CD4-positive, alpha-beta T cell (primary cell): Measurements from ENCODE around the gene EPS8L3. TPM values are rescaled to one million over a fixed set of nuclear protein-coding genes. Genes with fewer than 3 reads are reported as not detected.

Experiments
- ATAC-seq: fragments of 200-7000 bp; cut with Tn5 transposase; one replicate; pipeline ENCODE4 v1.10.0; 2022; ENCODE audit warnings: mild to moderate bottlenecking; ENCODE audit not compliant: poor library complexity
- CTCF ChIA-PET: fragments of 350-600 bp; sonication (Branson Sonifier 250); formaldehyde crosslinking; loops from one replicate; lab custom pipeline; 2021; ENCODE audit warnings: antibody characterized with exemption, inconsistent platforms; lab: Charles Lee
- POLR2A ChIA-PET: fragments of 350-600 bp; sonication (Branson Sonifier 250); formaldehyde crosslinking; loops from one replicate; lab custom pipeline; 2021; ENCODE audit warnings: antibody characterized with exemption, inconsistent platforms; lab: Charles Lee
- DNase-seq, 14 experiments: peaks; one replicate each; pipeline ENCODE4 v3.0.0-alpha.2; 2013 to 2020; ENCODE audit warnings: mixed read lengths in 2 of 14
- H3K27ac ChIP-seq, 2 donors: one replicate each; pipeline versions ENCODE4 v1.5.1 to v1.7.0; 2013; ENCODE audit warnings: low read length in 2 of 2, low read depth in 1 of 2, mild to moderate bottlenecking in 1 of 2
- H3K27me3 ChIP-seq, 2 experiments: 1 replicate in 1 of 2; 2 replicates in 1 of 2; pipeline versions ENCODE4 v1.6.1 to v1.7.0; 2013; ENCODE audit warnings: low read length in 2 of 2, control low read depth in 1 of 2, mild to moderate bottlenecking in 1 of 2, moderate library complexity in 1 of 2; ENCODE audit not compliant: insufficient read depth in 2 of 2, control insufficient read depth in 1 of 2
- H3K36me3 ChIP-seq: one replicate; pipeline ENCODE4 v1.6.1; 2013; ENCODE audit warnings: low read length, control low read depth; ENCODE audit not compliant: insufficient read depth
- H3K4me1 ChIP-seq: one replicate; pipeline ENCODE4 v1.6.1; 2013; ENCODE audit warnings: low read length, control low read depth; ENCODE audit not compliant: insufficient read depth
- H3K4me3 ChIP-seq: one replicate; pipeline ENCODE4 v1.5.1; 2013; ENCODE audit warnings: mild to moderate bottlenecking, low read length, moderate library complexity
- H3K9me3 ChIP-seq, 2 experiments: 1 replicate in 1 of 2; 2 replicates in 1 of 2; pipeline versions ENCODE4 v1.6.1 to v1.7.0; 2013; ENCODE audit warnings: low read length in 2 of 2, mild to moderate bottlenecking in 2 of 2, control low read depth in 1 of 2, moderate library complexity in 1 of 2; ENCODE audit not compliant: control insufficient read depth in 1 of 2, insufficient read depth in 1 of 2
- H3K27ac Mint-ChIP-seq: one replicate; pipeline ENCODE4 v1.8.0; 2020; ENCODE audit warnings: mixed read lengths
- H3K27me3 Mint-ChIP-seq: one replicate; pipeline ENCODE4 v1.8.0; 2021; ENCODE audit warnings: mixed read lengths
- H3K36me3 Mint-ChIP-seq: one replicate; pipeline ENCODE4 v1.8.0; 2021; ENCODE audit warnings: low read depth, mixed read lengths
- H3K4me1 Mint-ChIP-seq: one replicate; pipeline ENCODE4 v1.8.0; 2021; ENCODE audit warnings: low read depth, mixed read lengths
- H3K4me3 Mint-ChIP-seq: one replicate; pipeline ENCODE4 v1.8.0; 2020; ENCODE audit warnings: mild to moderate bottlenecking, mixed read lengths
- H3K9me3 Mint-ChIP-seq: one replicate; pipeline ENCODE4 v1.8.0; 2020; ENCODE audit warnings: mixed read lengths
- intact Hi-C, 2 experiments: fragments of 100-400 bp; cut with DNase I in 1 of 2; cut with micrococcal nuclease in 1 of 2; formaldehyde crosslinking; loops; one replicate each; pipeline versions ENCODE4 v1.15.1 to v1.9.0; 2023 to 2025; cut with DNase I, micrococcal nuclease
- total RNA-seq, 174 experiments: library from RNA in 2 of 174; stranded (reverse) in 2 of 174; gene quantifications; one replicate each; pipeline ENCODE4 v1.2.3 and lab custom pipeline; 2021 to 2026
- TF ChIP-seq, protein P1 (sequence below): fragments of 200-600 bp; IDR thresholded peaks from one replicate; pipeline ENCODE4 v1.8.0; 2022; ENCODE audit warnings: antibody characterized with exemption, mild to moderate bottlenecking

Gene EPS8L3
- total RNA-seq, 2 experiments from 2014 or later: not detected

DNA sequence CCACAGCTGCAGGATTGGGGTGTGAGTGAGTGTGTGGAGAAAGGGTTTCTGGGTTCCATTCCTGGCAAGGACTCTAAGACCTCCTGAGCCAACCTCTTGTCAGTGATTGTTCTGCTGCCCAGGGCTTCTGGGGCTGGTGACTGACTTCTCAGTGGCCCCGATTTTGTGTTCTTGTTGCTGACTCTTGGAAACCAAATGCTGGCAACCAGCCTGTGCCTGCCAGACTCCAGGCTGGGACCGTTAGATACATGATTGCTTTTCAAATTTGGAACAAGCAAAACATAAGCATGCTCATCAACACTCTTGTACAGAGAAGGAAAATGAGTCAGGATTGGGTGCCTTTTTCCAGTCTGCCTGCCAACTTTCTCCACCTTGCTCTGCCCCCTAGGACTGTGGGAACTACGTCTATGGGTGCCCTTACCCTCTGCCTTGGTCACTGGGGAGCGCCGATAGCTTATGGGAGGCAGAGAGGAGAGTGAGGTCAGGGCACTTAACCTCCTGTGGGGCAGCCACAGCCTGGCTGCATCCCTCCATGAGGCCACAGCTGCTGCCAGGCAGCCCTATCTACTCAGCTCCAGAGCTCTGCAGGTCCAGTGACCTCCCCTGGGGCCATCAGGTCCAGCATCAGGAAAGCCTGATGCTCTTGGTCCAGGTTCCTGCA lies 39.3 kb upstream of the EPS8L3 start:
- peak overlapping the region; percentile 58 for H3K4me3 Mint-ChIP-seq

GRCh38 chr1:109802136-109802900 lies 38.6 kb upstream of the EPS8L3 start:
- Mint-ChIP-seq H3K9me3 (no peaks in the 10 kb centered on the region), H3K27ac (peak overlapping the region; percentile 83), H3K4me3 (peak overlapping the region; percentile 58), H3K36me3 (no peaks in the 10 kb centered on the region), H3K27me3 (no peaks in the 10 kb centered on the region), H3K4me1 (peaks cover 85% of the 10 kb centered on the region)
- H3K4me1 ChIP-seq: peaks cover 91% of the 10 kb centered on the region
- H3K27me3 ChIP-seq: no peaks in the 10 kb centered on the region
- CTCF ChIA-PET: interaction anchor here (2.0 to 3.7 kb wide), 3 partner anchors 11 to 182 kb away, joined by 9 to 31 read pairs (median 11); partner anchors contain the start of gene AHCYL1
- H3K27ac ChIP-seq: peak overlapping the region; percentile 79 to 80
- no peaks in the 10 kb centered on the region for H3K9me3 ChIP-seq
- TF ChIP-seq, protein P1, sequence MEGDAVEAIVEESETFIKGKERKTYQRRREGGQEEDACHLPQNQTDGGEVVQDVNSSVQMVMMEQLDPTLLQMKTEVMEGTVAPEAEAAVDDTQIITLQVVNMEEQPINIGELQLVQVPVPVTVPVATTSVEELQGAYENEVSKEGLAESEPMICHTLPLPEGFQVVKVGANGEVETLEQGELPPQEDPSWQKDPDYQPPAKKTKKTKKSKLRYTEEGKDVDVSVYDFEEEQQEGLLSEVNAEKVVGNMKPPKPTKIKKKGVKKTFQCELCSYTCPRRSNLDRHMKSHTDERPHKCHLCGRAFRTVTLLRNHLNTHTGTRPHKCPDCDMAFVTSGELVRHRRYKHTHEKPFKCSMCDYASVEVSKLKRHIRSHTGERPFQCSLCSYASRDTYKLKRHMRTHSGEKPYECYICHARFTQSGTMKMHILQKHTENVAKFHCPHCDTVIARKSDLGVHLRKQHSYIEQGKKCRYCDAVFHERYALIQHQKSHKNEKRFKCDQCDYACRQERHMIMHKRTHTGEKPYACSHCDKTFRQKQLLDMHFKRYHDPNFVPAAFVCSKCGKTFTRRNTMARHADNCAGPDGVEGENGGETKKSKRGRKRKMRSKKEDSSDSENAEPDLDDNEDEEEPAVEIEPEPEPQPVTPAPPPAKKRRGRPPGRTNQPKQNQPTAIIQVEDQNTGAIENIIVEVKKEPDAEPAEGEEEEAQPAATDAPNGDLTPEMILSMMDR: no peak
- ATAC-seq (peak; percentile 72), DNase-seq (peak in 13 of 14 experiments; percentile 20 to 89 (median 42))
- H3K4me3 ChIP-seq: peak overlapping the region; percentile 21
- intact Hi-C loops: loop anchor here in 1 of 2 experiments (5.0 kb wide), 1 partner anchor 110 kb away; the partner anchor contains the start of gene CSF1
- POLR2A ChIA-PET: interaction anchor here (0.8 to 3.5 kb wide), 8 partner anchors 11 to 760 kb away, joined by 3 to 52 read pairs (median 4); partner anchors contain the start of genes AHCYL1 and WDR47
- no peaks in the 10 kb centered on the region for H3K36me3 ChIP-seq

More for the DNA sequence above, 39.3 kb upstream of the EPS8L3 start:
- no peaks in the 10 kb centered on the region for H3K27me3 Mint-ChIP-seq
- H3K27ac Mint-ChIP-seq: peak overlapping the region; percentile 83
- POLR2A ChIA-PET: interaction anchor here (0.8 to 3.5 kb wide), 8 partner anchors 11 to 181 kb away, joined by 3 to 52 read pairs (median 4); partner anchors contain the start of gene AHCYL1
- no peaks in the 10 kb centered on the region for H3K36me3 Mint-ChIP-seq
- peak in 1 of 14 experiments; percentile 33 for DNase-seq
- TF ChIP-seq, protein P1: no peak
- Histone ChIP-seq H3K4me3 (peak overlapping the region; percentile 17), H3K27ac (peak overlapping the region; percentile 79 to 80), H3K36me3 (no peaks in the 10 kb centered on the region), H3K27me3 (no peaks in the 10 kb centered on the region), H3K9me3 (no peaks in the 10 kb centered on the region), H3K4me1 (peaks cover 91% of the 10 kb centered on the region)
- peaks cover 85% of the 10 kb centered on the region for H3K4me1 Mint-ChIP-seq
- ATAC-seq: no peak
- H3K9me3 Mint-ChIP-seq: no peaks in the 10 kb centered on the region
- intact Hi-C loops: loop anchor here in 1 of 2 experiments (5.0 kb wide), 1 partner anchor 109 kb away; the partner anchor contains the start of gene CSF1
- CTCF ChIA-PET: interaction anchor here (2.0 to 3.7 kb wide), 3 partner anchors 11 to 181 kb away, joined by 9 to 31 read pairs (median 11); partner anchors contain the start of gene AHCYL1

GRCh38 chr1:109801791-109802135 lies 38.0 kb upstream of the EPS8L3 start:
- TF ChIP-seq, protein P1: no peak
- Mint-ChIP-seq H3K4me3 (peak overlapping the region; percentile 69), H3K27ac (peak overlapping the region; percentile 83), H3K36me3 (no peaks in the 10 kb centered on the region), H3K27me3 (no peaks in the 10 kb centered on the region), H3K4me1 (peaks cover 85% of the 10 kb centered on the region), H3K9me3 (no peaks in the 10 kb centered on the region)
- intact Hi-C loops: loop anchor here in 1 of 2 experiments (5.0 kb wide), 1 partner anchor 111 kb away; the partner anchor contains the start of gene CSF1
- DNase-seq (peak in 1 of 14 experiments; percentile 33), ATAC-seq (no peak)
- ChIA-PET CTCF (interaction anchor here (2.0 to 3.7 kb wide), 3 partner anchors 10 to 182 kb away, joined by 9 to 31 read pairs (median 11); partner anchors contain the start of gene AHCYL1), POLR2A (interaction anchor here (0.8 to 3.5 kb wide), 5 partner anchors 10 to 760 kb away, joined by 3 to 52 read pairs (median 9); partner anchors contain the start of genes AHCYL1 and WDR47)
- Histone ChIP-seq H3K4me1 (peaks cover 91% of the 10 kb centered on the region), H3K36me3 (no peaks in the 10 kb centered on the region), H3K27ac (peak overlapping the region in 1 of 2 donors; percentile 80), H3K4me3 (peak overlapping the region; percentile 21), H3K9me3 (no peaks in the 10 kb centered on the region), H3K27me3 (no peaks in the 10 kb centered on the region)
